Activated CD8-positive, alpha-beta memory T cell treated with anti-CD3 and anti-CD28 coated beads for 24 hours (primary cell): Measurements from ENCODE around the gene SYNDIG1.

Experiments used
- DNase-seq: peaks from one replicate; pipeline ENCODE4 v3.0.0-alpha.2; 2020

SYNDIG1 gene

GRCh38 chr20:24664266-24664986 is 195.0 kb downstream of the SYNDIG1 start:
- no peak for DNase-seq

DNA sequence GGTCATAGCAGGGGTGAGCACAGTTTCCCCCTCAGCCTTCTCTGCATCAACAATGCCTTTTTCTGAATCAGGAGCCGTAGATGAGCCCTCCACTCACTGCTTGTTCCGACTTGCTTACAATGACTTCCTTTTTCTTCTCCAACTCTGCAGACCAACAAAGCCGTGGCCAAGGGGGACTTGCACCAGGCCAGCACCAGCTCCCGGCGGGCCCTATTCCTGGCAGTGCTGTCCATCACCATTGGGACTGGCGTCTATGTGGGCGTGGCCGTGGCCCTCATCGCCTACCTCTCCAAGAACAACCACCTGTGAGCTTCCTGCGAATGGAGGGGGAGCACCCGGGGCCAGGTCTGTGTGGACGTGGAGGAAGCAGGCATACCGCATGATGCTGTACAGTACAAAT is 195.8 kb downstream of the SYNDIG1 start:
- DNase-seq: no peak

DNA sequence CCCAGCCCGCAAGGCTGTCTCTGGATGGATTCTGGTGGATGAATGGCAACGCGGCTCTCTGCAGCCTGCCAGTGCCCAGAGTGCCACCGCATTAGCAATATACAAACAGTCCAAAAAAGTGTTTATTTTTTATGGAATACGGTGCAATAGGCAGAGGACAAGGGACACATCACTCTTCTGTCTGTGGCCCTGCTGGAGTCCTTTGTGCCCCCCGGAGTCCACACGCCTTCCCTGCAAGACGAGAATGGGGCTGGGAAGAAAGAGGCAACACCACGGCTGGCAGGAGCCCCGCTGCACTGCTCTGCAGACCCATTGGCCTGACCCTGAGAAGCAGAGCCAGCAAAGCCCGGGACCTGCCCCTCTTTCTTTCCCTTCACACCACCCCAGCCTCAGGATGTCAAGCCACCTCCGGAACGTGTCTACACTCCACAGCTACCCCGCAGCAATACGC is 196.3 kb downstream of the SYNDIG1 start:
- DNase-seq: no peak

DNA sequence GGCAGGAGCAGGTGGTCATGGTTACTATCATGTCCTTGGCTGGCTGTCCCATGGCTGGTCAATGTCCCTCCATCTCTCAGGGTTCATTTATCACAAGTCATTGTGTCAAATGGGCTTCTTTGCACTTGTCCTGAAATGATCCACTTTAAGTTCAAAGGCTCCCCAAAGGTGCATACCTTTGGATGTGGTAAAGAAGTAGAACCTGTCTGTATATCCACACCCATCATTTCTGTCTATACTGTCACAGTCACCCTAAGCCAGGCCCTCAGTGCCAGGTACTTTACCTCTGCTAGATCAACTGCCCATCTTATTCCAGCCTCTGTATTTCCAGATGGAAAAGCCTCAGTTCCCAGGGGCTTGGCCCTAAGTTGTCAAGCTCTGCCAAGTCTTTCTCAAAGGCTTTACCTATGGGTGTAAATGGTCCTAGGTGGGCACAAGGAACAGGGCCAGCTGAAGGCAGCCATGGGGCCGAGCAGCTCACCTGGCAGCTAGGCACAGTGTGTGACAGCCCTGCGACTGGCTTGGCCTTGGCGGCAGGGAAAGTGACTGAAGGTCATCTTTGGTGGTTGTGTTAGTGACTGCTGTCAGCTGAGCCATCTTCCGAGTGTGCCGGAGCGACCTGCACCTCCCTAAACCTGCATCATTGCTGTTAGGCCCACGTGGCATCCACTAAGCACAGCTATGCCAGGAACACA is 198.4 kb downstream of the SYNDIG1 start:
- DNase-seq: no peak

DNA sequence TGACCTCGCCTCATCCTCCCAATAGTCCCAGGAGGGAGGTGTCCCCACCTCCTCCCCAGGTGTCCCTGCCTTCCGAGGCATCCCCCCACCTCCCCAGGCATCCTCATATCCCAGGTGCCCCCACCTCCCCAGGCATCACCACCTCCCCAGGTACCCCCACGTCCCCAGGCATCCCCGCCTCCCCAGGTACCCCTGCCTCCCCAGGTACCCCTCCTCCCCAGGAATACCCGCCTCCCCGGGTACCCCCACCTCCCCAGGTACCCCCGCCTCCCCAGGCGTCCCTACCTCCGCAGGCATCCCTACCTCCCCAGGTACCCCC is 198.9 kb downstream of the SYNDIG1 start:
- DNase-seq: no peak

DNA sequence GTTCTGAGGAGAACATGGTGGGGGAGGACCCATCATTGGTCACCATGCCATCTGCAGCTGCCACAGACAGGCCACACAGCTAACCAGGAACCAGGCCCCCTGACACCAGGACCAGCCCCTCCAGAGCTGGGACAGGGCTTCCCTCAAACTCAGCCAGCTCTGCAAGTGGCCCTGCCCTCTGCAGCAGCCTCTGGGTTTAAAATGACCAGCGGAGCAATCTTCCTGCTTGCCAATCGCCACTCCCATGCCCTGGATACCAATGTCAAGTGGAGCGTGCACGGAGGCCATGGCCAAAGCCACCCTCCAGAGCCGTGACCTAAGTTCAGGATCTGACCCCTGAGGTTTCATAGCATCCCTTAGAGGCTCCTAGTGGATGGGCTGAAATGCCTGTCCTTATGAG is 199.4 kb downstream of the SYNDIG1 start:
- DNase-seq: no peak

- no peak for DNase-seq
These were observed 200.3 kb downstream of the SYNDIG1 start for GRCh38 chr20:24669701-24670100.

DNA sequence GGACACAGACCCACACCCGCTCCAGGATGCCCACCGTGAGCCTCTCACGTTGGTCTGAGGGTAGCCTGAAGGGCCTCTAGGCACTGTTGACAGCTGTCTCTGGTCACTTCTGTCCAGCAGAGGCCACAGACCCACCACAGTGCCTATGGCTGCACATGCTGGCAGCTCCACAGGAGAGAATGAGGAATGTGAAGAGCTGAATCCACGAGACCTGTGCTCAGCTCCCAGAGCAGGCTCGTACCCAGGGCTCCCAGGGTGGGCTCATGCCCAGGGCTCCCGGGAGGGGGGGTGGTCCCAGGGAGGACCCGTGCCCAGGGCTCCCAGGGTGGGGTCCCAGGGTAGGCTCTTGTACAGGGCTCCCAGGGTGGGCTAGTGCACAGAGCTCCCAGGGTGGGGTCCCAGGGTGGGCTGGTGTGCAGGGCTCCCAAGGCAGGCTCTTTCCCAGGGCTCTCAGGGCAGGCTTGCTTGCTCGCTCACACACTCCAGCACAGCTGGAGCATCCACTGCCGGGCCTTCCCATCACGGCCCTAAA is 201.0 kb downstream of the SYNDIG1 start:
- no peak for DNase-seq

GRCh38 chr20:24670981-24671380 is 201.6 kb downstream of the SYNDIG1 start:
- no peak for DNase-seq

DNA sequence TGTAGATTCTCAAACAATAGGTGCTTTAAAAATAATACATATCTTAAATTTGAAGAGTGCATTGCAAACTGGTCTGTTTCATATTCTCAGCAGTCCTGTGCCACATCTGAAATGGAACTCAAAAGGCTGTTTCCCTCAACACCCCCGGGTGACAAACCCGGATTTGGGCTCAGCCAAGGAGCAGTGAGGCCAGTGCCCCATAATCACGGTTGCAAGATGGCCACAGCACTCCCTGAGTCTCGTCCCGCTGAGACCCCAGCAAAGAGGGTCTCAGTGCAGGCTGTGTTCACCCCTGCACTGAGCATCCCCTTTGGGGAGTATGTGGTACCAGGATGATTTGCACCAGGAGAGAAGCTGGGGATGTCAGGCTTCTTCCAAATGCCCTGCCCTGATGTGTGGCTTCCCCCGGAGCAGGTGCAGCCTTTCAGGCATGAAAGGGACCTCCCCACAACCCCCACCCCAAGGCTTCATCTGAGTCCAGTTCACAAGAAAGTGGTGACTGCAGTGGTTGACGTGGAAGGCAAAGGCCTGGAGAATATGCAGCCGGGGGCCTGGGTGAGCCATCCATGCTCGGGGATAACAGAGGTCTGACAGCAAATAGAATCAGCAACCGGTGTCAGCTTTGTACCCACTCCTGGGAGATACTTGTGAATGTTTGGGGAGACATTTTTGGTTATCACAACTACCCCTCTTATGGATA is 202.9 kb downstream of the SYNDIG1 start:
- DNase-seq: no peak

GRCh38 chr20:24672886-24673677 is 203.7 kb downstream of the SYNDIG1 start:
- no peak for DNase-seq

GRCh38 chr20:24673678-24674570 is 204.5 kb downstream of the SYNDIG1 start:
- DNase-seq: no peak

- DNase-seq: no peak
These were observed 205.6 kb downstream of the SYNDIG1 start for GRCh38 chr20:24674921-24675605.

DNA sequence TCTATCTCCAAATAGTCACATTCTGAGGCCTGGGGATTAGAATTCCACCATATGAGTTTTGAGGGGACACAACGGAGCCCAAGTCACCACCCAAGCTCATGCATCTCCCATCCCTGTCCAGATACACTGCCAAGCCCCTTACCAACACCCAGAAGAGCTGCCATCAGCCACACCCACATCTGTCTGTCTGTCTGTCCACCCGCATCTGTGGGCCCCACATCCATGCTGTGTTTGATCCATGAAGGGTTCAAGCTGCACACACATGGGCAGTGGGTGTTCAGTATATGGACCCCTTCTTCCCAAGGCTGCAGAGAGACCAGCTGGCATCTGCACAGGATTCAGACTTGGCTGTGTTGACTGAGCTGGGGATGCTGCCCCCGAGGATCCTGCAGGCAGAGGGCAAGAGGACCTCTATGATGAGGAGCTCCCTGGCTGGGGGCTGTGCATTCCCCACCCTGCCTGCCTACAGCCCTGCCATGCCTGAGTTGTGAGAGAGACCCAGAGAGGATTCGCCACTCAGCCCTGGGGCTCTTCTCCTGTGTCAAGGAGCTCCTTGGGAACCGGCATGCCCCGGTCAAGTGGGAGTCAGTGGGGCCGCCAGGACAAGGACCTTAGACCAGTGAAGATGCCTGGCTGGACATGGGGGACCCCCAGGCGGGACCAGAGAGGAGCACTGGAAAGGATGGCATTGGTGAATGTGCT is 206.4 kb downstream of the SYNDIG1 start:
- no peak for DNase-seq

DNA sequence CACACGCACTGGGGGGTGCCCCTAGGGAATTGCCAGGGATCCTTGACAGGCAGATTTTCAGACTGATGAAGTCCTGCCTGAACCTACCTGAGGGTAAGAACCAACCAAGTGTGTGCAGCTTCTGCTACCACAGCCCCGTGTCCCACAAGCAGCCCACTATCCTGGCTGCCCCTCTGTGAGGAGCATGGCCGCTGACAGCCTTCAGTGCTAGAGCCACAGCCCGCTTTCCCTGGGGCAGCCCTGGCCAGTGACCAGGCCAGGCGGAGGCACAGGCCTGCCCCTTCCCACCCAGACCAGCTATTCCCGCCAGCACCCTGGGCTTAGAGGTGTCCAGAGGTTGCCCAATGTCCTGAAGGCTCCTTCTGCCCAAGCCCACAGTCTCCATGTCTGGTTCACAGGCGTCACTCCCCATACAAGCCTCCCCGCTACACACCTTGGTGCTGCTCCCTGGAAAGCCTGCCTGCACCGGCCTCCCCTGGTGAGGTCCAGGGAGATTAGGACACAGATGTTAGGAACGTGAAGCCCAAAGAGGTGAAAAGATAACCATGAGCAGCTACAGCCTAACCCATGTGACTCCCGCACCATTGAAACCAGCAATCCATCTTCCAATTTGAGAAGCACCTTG is 207.0 kb downstream of the SYNDIG1 start:
- no peak for DNase-seq

GRCh38 chr20:24676978-24677370 is 207.5 kb downstream of the SYNDIG1 start:
- no peak for DNase-seq

DNA sequence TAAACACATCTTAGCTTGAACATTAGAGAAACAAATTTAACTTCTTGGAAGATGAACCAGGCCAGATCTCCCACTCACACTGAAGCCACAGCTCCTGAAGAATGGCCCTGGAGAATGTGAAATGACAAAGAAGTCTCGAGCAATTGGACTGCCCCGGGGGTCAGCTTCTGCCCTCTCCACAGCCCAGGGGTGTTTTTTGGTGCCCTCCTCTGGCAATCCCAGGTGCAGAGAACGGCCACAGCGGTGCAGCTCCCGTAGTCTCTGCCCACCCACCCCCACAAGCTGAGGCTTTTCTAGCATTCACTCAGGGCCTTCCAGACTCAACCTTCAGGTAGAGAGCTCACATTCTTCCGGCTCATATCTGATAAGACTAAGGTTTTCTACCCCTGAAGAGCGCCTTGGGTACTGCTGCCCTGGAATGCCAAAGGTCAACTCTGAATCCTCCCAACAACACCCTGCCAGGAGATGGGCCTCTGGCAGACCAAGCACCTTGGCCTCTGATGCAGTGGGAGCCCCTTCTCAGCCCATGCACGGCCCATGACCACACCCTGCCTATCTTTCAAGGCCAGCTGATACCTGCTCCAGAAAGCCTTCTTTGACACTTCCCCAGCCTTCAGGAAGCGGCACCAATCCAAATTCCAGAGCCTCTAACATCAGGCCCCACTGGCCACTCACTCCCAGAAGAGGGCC is 208.3 kb downstream of the SYNDIG1 start:
- no peak for DNase-seq

GRCh38 chr20:24678351-24679106 is 209.1 kb downstream of the SYNDIG1 start:
- no peak for DNase-seq
